NT2/D1 (cell line): Measurements from ENCODE around the gene SYNPR.

Experiments
- SUZ12 ChIP-seq: IDR thresholded peaks from 2 replicates; pipeline ENCODE4 v1.6.1; 2011; ENCODE audit not compliant: insufficient read length, insufficient read depth; ENCODE audit errors: extremely low read depth
- YY1 ChIP-seq: IDR thresholded peaks from 2 replicates; pipeline ENCODE4 v1.6.1; 2011; ENCODE audit not compliant: insufficient read length, insufficient read depth
- ZNF274 ChIP-seq: IDR thresholded peaks from 2 replicates; pipeline ENCODE4 v1.6.1; 2011; ENCODE audit warnings: mild to moderate bottlenecking, low read depth, low read length

GRCh38 chr3:63370094-63370493, 92.0 kb downstream of the SYNPR start:
- no peak for TF ChIP-seq YY1
- no peak for TF ChIP-seq SUZ12
- no peak for TF ChIP-seq ZNF274
